CD4-positive, alpha-beta T cell treated with Interleukin-15 for 1 hour (primary cell): ENCODE data around the gene IFNA4.

Experiments used
- DNase-seq: peaks from one replicate; pipeline ENCODE4 v3.0.0-alpha.2; 2020

IFNA4 gene

GRCh38 chr9:21165516-21165915 lies 21.9 kb downstream of the IFNA4 start:
- no peak for DNase-seq

DNA sequence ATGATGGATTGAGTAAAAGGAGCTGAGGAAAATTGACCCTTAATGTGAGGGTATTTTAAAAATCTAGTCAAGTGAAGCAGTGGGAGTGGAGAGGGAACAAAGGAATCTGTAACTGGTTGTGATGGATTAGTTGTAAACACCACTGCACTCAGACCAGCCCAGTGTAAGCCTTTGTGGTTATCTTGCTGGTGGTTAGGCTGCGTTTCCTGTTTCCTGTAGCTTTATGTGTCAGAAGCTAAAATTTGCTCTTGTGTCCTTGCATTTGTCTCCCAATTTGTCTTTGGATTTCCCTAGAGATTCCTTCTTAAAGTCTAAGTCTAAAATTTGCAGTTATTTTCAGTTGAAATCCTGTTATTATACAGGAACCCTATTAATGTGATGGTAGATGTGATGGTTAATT lies 27.2 kb downstream of the IFNA4 start:
- no peak for DNase-seq

- DNase-seq, result no peak
These were observed 31.9 kb downstream of the IFNA4 start for GRCh38 chr9:21155501-21155900.

GRCh38 chr9:21154018-21154608 lies 33.3 kb downstream of the IFNA4 start:
- DNase-seq, result no peak

DNA sequence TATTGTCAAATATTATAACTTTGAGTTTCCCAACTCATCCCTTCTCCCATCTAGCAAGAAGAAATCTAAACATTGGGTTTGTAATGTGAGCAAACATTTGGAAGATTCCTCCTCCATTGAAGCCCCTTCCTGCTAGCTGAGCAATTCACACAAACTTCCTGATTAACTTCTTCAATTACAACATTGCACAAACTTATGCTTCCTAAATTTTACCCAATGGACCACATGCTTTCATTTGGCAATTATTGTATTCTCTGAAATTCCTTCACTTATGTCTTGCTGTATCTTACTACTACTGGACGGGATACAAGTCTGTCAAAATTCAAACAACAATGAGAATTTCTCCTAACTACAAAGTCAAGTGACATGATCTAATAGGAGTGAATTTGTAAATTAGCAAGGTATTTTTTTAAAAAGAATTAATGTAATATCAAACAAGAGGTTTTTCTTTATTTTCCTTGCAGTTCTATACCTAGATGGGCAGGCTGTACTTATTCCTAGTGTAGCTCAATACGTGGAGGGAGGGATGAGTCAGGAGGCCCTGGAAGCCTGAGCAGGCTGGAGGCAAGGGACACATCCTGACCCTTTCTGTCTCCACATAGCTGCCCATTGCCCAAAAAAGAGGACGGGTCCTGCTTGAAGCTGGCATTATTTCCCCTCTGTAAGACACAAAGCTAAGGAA lies 33.9 kb downstream of the IFNA4 start:
- DNase-seq, result no peak

GRCh38 chr9:21144603-21145002 lies 42.8 kb downstream of the IFNA4 start:
- DNase-seq, result no peak

DNA sequence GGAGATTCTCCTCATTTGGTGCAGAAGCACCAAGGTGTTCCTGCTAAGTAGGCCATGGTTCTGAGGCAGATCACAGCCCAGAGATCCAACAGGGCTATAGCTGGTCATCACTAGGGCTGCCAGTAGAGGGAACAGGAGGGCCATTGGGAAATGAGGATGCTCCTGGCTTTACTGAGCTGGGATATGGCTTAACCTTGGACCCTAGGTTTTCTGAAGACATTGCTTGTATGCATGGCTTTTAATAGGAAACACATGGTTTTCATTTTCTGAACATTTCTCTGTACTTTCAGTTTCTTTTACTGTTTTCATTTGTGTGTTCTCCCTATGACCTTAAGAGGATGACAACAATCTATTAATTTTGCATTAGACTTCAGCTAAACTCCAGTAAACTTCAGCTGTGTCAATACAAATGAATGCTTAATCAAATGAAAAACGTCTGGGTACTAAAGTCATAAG lies 45.9 kb downstream of the IFNA4 start, which contains the start of gene IFNW1:
Gene IFNW1 (minus strand): TSS at position 406 of the 456 bp plus-strand sequence. CDS start 262 bp downstream, at position 144.
- no peak for DNase-seq

DNA sequence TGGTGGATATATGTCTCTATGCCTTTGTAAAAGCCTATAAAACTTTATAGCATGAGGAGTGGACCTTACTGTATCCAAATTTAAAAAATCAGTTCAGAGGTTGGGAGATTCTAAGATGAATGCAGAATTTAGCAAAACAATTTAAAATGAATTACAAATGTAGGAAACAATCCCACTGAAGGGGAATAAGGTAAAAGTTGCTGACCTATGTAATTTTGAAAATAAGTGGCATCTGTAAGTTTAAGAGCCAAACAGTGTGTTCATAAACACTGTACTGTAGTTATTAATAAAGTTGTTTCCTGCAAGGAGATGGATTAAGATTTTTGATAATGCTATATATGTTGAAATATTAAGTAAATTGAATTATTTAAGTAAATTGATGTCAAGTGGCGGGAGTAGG lies 50.4 kb downstream of the IFNA4 start:
- DNase-seq, result no peak
